GM18507 (cell line): Measurements from ENCODE around the gene COL15A1.

Source experiments
- DNase-seq: peaks from one replicate; pipeline ENCODE4 v3.0.0; 2011; ENCODE audit warnings: low read depth; ENCODE audit not compliant: insufficient read length; ENCODE audit errors: extremely low spot score
- FAIRE-seq: peaks from 2 replicates; lab custom pipeline; 2011; peaks lifted over from hg19 to GRCh38; lab: Jason Lieb, UNC

Gene COL15A1

DNA sequence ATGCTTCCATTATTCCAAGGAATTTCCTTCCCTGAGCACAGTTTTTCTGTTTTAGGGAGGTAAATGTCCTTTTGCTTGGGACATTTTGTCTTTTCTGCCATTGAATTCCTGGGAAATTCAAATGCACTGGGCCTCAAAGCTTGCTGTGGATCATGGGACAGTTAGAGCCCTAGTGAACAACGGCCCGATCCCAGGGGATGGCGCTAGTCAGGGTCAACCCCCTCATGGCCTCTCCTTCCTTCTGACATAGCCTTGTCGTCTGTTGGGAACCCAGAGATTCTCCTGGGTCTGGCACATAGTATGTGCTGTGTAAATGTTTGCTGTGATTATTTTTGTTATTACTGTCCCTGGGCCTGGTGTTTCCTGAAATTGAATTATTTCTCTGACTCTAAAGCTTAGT, 30.7 kb upstream of the COL15A1 start:
- DNase-seq: no peak
- FAIRE-seq: no peak

DNA sequence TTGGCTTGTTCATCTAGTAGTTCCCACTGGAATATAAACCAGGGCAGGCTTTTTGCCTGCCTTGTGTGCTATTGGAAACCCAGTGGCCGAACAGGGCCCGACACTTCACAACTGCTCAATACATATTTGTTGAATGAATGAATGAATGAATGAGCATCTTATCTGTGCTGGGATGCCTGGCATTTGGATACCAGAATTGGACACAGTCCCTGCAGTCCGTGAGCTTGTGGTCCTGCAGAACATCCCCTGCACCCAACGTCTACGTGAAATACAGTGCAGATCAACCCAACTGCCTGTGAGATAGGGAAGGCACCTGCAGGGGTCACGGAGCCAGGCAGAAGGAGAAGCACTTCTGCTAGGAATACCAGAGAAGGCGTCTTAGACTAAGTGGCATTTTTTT, 30.0 kb upstream of the COL15A1 start:
- DNase-seq (no peak), FAIRE-seq (no peak)

- FAIRE-seq: no peak
- DNase-seq: no peak
Observed at GRCh38 chr9:98915599-98915998, 28.1 kb upstream of the COL15A1 start.

DNA sequence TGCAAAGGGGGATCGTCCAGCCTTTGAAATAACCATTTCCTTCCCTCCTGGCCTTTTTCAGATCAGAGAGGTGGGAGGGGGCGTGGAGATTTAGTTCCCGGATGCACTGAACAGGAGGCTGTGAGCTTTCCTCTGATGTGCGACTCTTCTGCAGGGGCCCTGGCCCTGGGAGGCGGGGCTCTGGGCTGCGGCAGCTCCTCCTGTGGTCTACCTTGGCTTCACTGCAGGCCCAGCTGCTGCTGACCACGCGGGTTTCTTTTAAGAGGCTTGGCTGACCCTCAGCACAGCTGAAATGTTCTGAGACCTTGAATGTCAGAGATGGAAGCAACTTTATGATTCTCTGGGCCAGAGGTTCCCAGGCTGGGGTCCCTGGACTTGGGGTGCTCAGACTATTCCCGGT, 27.0 kb upstream of the COL15A1 start:
- DNase-seq: no peak
- no peak for FAIRE-seq

GRCh38 chr9:98917746-98918487, 25.8 kb upstream of the COL15A1 start:
- no peak for FAIRE-seq

GRCh38 chr9:98921732-98922131, 22.0 kb upstream of the COL15A1 start:
- FAIRE-seq (no peak), DNase-seq (no peak)

More at GRCh38 chr9:98917746-98918487, 25.8 kb upstream of the COL15A1 start:
- DNase-seq: no peak

GRCh38 chr9:98922721-98923435, 20.8 kb upstream of the COL15A1 start:
- FAIRE-seq (no peak), DNase-seq (no peak)

DNA sequence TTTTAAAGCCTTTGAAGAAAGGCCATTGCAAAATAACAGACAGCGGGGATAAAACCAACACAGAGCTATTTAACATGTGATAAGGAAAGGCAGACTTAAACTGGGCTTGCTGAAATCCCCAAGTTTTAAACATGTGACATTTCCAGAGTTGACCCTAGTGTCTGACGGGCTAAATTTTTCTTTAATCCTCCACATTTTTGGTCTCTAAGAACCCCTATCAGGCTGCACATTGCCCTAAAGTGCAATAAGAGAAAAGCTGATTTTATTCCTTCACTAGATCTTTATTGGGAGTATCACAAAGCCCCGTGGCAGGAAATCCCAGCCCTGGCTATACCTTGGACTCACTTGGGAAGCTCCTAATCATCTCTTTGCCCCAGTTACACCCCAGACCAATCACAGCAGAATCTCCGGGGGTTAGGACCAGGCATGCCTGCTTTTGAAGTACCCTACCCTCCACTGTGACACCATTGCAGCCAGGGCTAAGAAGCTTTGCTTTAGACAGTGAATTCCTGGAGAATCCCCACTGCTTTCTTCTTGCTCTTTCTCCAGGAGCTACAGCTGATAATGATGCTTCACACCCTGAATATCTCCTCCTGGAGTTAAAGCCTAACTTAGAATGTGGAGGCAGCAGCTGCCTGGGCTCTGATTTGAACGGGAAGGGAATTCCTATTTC, 20.1 kb upstream of the COL15A1 start:
- DNase-seq: no peak
- FAIRE-seq: no peak

- no peak for DNase-seq
- no peak for FAIRE-seq
Observed at GRCh38 chr9:98924946-98925820, 18.5 kb upstream of the COL15A1 start.

DNA sequence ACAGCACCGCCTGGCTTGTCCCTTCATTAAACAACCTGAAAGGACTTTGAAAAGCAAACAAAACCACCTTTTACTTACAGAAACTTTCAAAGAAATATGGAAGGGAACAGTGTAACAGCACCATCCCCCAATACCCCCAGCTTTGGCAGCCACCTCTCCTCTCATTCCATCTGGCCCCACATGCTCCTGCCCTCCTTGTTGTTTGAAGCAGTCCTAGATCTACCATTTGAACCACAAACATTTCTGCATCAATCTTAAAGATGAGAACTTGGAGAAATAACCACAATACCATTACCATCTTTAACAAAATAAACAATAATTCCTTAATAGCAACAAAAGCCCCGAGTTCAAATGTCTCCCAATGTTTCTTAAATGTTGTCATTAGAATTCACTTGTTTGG, 17.8 kb upstream of the COL15A1 start:
- DNase-seq (no peak), FAIRE-seq (no peak)

DNA sequence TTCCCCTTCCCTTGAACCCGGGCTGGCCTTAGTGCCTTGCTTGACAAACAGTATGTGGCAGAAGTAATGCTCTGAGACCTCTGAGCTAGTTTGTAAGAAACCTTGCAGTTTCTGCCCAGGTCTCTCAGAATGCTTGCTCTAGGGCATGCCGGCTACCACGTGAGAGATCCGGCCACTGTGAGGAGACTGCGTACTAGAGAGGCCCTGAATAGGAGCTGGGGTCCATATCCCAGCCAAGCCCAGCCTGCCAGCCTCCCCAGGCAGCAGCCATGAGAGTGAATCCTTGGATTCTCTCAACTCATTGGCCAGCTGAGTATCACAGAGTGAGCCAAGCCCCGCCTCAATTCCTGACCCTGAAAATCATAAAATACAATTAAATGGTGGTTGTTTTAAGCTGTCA, 16.0 kb upstream of the COL15A1 start:
- DNase-seq (no peak), FAIRE-seq (no peak)

GRCh38 chr9:98929071-98929470, 14.6 kb upstream of the COL15A1 start:
- no peak for DNase-seq
- FAIRE-seq: no peak

- FAIRE-seq (no peak), DNase-seq (no peak)
Observed at GRCh38 chr9:98929895-98930341, 13.8 kb upstream of the COL15A1 start.

- DNase-seq (no peak), FAIRE-seq (no peak)
Observed at GRCh38 chr9:98930792-98931191, 12.9 kb upstream of the COL15A1 start.

DNA sequence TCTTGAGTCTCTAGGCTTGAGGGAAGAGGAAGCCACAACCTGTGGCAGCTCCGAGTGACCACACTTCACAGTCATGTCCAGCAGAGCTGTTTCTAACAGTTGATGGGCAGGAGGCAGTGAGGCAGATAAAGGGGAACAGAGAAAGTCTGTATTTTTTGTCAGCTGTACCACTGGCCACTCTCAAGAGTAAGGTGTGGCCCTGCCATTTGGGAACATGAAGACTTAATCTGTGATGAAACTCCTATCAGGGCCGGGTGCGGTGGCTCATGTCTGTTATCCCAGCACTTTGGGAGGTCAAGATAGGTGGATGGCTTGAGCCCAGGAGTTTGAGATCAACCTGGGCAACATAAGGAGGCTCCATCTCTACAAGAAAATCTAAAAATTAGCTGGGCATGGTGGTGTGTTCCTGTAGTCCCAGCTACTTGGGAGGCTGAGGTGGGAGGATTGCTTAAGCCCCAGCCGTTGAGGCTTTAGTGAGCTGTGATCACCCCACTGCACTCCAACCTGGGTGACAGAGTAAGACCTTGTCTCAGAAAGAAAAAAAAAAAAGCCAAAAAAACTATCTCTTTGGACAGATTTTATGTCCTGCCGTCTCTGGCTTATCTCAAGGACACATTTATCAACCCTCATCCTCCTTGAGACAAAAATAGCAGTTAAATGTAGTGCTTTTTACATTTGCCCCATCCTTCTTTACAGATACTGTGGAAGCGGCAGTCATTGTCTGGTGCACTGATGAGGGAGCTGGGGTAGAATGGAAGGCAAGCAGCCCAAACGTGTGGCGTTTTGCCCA, 11.9 kb upstream of the COL15A1 start:
- DNase-seq (no peak), FAIRE-seq (no peak)

GRCh38 chr9:98933185-98933584, 10.5 kb upstream of the COL15A1 start:
- no peak for FAIRE-seq
- no peak for DNase-seq

DNA sequence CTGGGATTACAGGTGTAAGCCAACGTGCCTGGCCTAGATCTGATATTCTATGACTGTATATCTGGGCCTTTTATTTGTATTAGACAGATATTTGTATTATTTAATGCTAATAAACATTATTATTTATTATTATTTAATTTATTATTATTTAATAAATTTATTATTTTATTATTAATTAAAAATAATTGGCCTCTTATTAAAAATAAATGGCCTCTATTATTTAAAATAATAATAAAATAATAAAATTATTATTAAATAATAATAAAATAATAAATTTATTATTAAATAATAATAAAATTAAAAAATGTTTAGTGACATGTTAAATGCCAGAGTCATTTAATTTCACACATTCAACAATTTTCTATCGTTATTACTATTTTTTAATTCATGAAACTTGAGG, 9.8 kb upstream of the COL15A1 start:
- no peak for FAIRE-seq
- DNase-seq: no peak

DNA sequence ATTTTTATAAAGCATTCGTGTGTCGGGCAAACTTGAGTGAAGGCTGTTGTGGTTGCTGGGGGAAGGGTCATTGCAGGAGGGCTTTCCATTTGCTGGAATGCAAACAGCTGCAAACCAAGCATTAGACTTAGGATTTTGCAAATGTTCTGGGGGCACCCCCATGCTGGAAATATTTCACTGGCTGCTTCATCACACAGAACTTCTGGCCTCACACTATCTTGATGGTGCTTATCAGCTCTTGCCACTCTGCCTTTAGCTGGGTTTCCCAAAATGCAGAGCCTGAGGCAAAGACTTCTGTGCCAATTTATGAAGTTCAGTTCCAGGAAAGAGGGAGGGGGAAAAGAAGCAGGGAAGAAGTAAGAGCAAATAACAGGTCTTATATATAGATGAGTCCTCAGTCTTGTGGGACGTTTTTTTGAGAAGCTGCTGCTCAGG, 8.6 kb upstream of the COL15A1 start:
- FAIRE-seq (no peak), DNase-seq (no peak)

DNA sequence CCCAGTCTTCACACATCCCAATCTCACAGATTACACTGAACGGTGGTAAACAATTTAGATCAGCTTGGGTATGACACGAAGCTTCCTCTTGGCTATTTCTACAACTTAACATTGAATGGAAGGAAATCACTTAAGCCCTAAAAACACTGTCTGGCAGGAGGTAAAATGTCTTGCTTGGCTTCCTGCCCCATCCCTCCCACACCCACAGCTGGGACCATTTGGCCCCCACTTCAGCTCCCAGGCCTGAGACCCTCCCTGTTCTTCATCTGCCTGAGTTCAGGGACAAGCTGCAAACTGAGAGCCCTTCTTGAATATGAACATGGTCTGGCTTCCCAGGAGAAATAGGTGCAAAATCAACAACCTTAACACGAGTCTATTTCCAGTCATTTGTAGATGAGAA, 3.4 kb upstream of the COL15A1 start:
- FAIRE-seq (no peak), DNase-seq (no peak)
